Measurements from ENCODE around the gene ALB.

The ALB gene

DNA sequence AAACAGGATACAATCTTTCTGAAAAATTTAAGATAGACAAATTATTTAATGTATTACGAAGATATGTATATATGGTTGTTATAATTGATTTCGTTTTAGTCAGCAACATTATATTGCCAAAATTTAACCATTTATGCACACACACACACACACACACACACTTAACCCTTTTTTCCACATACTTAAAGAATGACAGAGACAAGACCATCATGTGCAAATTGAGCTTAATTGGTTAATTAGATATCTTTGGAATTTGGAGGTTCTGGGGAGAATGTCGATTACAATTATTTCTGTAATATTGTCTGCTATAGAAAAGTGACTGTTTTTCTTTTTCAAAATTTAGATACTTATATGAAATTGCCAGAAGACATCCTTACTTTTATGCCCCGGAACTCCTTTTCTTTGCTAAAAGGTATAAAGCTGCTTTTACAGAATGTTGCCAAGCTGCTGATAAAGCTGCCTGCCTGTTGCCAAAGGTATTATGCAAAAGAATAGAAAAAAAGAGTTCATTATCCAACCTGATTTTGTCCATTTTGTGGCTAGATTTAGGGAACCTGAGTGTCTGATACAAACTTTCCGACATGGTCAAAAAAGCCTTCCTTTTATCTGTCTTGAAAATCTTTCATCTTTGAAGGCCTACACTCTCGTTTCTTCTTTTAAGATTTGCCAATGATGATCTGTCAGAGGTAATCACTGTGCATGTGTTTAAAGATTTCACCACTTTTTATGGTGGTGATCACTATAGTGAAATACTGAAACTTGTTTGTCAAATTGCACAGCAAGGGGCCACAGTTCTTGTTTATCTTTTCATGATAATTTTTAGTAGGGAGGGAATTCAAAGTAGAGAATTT, 5.2 kb downstream of the ALB start:
- no peak for DNase-seq

DNA sequence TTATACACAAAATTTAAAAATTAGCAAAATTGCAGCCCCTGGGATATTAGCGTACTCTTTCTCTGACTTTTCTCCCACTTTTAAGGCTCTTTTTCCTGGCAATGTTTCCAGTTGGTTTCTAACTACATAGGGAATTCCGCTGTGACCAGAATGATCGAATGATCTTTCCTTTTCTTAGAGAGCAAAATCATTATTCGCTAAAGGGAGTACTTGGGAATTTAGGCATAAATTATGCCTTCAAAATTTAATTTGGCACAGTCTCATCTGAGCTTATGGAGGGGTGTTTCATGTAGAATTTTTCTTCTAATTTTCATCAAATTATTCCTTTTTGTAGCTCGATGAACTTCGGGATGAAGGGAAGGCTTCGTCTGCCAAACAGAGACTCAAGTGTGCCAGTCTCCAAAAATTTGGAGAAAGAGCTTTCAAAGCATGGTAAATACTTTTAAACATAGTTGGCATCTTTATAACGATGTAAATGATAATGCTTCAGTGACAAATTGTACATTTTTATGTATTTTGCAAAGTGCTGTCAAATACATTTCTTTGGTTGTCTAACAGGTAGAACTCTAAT, 6.0 kb downstream of the ALB start:
- no peak for DNase-seq

DNA sequence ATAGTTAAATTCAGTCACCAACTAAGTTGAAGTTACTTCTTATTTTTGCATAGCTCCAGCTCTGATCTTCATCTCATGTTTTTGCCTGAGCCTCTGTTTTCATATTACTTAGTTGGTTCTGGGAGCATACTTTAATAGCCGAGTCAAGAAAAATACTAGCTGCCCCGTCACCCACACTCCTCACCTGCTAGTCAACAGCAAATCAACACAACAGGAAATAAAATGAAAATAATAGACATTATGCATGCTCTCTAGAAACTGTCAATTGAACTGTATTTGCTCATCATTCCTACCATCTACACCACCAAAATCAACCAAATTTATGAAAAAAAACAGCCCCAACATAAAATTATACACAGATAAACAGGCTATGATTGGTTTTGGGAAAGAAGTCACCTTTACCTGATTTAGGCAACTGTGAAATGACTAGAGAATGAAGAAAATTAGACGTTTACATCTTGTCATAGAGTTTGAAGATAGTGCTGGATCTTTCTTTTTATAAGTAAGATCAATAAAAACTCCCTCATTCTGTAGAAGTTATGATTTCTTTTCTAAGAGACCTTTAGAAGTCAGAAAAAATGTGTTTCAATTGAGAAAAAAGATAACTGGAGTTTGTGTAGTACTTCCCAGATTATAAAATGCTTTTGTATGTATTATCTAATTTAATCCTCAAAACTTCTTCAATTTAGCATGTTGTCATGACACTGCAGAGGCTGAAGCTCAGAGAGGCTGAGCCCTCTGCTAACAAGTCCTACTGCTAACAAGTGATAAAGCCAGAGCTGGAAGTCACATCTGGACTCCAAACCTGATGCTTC, 7.0 kb downstream of the ALB start:
- DNase-seq, result no peak

DNA sequence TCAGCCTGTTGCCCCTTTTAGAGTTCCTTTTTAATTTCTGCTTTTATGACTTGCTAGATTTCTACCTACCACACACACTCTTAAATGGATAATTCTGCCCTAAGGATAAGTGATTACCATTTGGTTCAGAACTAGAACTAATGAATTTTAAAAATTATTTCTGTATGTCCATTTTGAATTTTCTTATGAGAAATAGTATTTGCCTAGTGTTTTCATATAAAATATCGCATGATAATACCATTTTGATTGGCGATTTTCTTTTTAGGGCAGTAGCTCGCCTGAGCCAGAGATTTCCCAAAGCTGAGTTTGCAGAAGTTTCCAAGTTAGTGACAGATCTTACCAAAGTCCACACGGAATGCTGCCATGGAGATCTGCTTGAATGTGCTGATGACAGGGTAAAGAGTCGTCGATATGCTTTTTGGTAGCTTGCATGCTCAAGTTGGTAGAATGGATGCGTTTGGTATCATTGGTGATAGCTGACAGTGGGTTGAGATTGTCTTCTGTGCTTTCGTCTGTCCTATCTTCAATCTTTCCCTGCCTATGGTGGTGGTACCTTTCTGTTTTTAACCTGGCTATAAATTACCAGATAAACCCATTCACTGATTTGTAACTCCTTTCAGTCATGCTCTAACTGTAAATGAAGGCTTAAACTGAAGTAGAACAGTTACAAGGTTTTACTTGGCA, 7.8 kb downstream of the ALB start:
- DNase-seq, result no peak

DNA sequence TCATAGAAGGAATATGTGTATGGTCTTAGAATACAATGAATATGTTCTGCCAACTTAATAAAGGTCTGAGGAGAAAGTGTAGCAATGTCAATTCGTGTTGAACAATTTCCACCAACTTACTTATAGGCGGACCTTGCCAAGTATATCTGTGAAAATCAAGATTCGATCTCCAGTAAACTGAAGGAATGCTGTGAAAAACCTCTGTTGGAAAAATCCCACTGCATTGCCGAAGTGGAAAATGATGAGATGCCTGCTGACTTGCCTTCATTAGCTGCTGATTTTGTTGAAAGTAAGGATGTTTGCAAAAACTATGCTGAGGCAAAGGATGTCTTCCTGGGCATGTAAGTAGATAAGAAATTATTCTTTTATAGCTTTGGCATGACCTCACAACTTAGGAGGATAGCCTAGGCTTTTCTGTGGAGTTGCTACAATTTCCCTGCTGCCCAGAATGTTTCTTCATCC, 9.2 kb downstream of the ALB start:
- no peak for DNase-seq

DNA sequence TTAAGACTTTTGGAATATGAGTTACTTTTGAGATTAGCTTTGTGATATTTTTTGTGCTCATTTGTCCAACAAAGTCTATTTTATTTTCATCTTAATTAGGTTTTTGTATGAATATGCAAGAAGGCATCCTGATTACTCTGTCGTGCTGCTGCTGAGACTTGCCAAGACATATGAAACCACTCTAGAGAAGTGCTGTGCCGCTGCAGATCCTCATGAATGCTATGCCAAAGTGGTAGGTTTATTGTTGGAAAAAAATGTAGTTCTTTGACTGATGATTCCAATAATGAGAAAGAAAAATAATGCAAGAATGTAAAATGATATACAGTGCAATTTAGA, 10.8 kb downstream of the ALB start:
- no peak for DNase-seq

DNA sequence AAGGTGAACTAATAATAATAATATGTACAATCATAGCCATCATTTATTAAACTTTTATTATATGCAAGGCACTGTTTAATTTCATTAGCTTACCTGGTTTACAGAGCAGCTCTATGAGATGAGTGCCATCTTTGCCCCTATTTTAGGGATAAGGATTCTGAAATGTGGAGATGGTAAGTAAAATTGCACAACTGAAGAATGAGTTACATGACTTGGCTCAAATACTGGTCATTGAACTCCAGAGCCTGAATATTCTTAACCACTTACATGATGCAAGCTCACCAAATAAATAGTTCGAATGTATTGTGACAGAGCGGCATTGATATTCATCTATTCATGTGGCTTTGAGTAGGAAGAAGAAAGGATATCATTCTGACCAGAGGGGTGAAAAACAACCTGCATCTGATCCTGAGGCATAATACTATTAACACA, 11.7 kb downstream of the ALB start:
- no peak for DNase-seq

DNA sequence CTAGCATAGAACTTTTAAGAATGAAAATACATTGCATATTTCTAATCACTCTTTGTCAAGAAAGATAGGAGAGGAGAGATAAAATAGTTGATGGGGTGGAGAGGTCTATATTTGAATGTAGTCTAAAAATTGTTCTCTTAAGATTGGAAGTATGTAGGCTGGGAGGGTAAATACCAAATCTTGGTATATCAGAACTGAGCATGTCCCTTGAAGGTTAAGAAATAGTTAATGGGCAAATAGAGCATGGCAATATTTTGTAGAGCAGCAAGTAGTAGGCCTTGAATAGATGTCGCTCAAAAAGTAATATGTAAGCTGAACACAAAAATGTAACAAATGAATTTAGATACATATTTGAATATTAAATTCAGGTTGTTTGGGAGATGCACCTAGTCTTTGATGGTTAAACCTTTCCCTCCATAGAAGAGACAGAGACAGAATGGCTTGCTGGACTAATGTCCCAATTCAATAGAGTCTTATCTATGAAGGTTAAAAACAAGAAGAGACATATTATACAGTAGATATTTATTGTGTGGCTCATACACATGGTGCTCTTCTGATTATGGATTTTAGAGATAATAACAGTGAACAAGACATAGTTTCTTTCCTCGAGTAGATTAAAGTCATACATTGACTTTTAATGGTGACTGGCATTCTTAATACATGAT, 12.5 kb downstream of the ALB start:
- DNase-seq, result no peak

DNA sequence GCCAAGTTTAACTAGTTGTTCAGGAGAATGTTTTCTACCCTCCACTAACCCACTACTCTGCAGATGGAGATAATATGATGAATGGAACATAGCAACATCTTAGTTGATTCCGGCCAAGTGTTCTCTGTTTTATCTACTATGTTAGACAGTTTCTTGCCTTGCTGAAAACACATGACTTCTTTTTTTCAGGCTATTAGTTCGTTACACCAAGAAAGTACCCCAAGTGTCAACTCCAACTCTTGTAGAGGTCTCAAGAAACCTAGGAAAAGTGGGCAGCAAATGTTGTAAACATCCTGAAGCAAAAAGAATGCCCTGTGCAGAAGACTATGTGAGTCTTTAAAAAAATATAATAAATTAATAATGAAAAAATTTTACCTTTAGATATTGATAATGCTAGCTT, 13.3 kb downstream of the ALB start:
- no peak for DNase-seq

DNA sequence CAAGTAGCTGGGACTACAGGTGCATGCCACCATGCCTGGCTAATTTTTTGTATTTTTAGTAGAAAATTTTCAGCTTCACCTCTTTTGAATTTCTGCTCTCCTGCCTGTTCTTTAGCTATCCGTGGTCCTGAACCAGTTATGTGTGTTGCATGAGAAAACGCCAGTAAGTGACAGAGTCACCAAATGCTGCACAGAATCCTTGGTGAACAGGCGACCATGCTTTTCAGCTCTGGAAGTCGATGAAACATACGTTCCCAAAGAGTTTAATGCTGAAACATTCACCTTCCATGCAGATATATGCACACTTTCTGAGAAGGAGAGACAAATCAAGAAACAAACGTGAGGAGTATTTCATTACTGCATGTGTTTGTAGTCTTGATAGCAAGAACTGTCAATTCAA, 13.9 kb downstream of the ALB start:
- DNase-seq, result no peak

DNA sequence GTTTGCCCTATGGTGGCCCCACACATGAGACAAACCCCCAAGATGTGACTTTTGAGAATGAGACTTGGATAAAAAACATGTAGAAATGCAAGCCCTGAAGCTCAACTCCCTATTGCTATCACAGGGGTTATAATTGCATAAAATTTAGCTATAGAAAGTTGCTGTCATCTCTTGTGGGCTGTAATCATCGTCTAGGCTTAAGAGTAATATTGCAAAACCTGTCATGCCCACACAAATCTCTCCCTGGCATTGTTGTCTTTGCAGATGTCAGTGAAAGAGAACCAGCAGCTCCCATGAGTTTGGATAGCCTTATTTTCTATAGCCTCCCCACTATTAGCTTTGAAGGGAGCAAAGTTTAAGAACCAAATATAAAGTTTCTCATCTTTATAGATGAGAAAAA, 14.6 kb downstream of the ALB start:
- no peak for DNase-seq

DNA sequence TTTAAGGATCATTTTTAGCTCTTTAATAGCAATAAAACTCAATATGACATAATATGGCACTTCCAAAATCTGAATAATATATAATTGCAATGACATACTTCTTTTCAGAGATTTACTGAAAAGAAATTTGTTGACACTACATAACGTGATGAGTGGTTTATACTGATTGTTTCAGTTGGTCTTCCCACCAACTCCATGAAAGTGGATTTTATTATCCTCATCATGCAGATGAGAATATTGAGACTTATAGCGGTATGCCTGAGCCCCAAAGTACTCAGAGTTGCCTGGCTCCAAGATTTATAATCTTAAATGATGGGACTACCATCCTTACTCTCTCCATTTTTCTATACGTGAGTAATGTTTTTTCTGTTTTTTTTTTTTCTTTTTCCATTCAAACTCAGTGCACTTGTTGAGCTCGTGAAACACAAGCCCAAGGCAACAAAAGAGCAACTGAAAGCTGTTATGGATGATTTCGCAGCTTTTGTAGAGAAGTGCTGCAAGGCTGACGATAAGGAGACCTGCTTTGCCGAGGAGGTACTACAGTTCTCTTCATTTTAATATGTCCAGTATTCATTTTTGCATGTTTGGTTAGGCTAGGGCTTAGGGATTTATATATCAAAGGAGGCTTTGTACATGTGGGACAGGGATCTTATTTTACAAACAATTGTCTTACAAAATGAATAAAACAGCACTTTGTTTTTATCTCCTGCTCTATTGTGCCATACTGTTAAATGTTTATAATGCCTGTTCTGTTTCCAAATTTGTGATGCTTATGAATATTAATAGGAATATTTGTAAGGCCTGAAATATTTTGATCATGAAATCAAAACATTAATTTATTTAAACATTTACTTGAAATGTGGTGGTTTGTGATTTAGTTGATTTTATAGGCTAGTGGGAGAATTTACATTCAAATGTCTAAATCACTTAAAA, 15.3 kb downstream of the ALB start:
- no peak for DNase-seq

DNA sequence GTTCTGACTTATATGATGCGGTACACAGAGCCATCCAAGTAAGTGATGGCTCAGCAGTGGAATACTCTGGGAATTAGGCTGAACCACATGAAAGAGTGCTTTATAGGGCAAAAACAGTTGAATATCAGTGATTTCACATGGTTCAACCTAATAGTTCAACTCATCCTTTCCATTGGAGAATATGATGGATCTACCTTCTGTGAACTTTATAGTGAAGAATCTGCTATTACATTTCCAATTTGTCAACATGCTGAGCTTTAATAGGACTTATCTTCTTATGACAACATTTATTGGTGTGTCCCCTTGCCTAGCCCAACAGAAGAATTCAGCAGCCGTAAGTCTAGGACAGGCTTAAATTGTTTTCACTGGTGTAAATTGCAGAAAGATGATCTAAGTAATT, 16.5 kb downstream of the ALB start:
- DNase-seq, result no peak

DNA sequence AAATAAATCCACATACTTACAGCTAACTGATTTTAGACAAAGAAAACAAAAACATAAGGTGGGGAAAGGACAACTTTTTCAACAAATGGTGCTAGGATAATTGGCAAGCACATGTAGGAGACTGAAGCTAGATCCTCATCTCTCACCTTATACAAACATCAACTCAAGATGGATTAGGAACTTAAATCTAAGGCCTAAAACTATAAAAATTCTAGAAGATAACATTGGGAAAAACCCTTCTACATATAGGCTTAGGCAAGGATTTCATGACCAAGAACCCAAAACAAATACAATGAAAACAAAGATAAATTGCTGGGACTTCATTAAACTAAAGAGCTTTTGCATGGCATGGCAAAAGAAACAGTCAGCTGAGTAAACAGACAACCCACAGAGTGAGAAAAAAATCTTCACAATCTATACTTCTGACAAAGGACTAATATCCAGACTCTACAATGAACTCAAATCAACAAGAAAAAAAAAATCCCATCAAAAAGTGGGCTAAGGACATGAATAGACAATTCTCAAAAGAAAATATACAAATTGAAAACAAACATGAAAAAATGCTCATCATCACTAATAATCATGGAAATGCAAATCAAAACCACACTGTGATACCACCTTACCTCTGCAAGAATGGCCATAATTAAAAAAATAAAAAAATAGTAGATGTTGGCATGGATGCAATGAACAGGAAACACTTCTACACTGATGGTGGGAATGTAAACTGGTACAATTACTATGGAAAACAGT, 17.8 kb downstream of the ALB start:
- DNase-seq, result no peak

DNA sequence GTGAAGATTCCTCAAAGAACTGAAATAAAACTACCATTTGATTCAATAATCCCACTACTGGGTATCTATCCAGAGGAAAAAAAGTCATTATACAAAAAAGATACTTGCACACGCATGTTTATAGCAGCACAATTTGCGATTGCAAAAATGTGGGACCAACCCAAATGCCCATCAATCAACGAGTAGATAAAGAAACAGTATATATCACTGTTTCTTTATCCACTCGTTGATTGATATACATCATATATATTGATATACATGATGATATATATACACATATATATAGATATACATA, 18.3 kb downstream of the ALB start:
- DNase-seq, result no peak

DNA sequence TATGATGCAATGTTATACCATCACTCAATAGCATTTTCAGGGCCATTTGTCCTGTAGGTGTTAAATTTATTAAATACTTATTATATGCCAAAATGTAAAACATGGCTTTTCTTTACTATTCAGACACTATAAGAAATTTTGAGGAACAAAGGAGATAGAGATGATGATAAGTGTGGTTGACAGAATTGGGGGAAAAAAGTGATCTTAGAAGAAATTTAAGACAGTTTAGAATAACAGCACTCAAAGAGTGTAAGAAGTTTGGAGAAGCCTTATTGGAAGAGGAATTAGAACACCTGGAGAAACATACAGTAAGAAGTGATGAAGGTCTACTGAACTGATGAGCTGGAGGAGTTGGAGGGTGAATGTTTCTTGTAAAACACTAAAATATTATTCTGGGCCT, 19.1 kb downstream of the ALB start:
- no peak for DNase-seq

DNA sequence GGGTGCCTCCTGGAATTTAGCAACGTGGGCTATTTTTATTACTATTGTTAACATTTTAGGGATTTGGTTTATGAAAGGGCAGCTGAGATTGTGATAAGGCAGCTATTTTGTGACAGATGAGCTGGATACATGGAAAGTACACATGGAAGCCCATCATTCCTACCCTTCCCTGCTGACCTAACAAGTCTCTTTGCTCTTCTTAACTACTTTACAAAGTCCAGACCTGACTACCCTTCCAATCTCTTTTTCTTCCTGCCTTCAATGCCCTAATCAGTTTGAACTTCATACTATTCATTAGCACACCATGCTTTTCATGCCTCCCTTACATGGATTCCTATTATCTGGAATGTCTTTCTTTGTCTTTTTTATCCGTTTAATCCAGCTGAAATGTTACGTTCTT, 22.6 kb downstream of the ALB start:
- no peak for DNase-seq

DNA sequence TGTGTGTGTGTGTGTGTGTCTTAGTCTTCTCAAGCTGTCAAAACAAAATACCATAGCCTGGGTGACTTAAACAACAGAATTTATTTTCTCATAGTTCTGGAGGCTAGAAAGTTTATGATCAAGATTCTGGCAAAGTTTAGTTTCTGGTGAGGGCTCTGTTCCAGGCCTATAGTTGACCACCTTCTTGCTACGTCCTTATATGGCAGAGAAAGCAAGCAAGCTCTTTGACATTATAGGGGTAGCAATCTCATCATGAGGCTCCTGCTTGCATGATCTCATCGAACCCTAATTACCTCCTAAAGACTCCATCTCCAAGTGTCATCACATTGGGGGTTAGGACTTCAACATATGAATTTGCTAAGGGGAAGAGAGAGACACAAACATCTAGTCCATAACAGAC, 25.0 kb downstream of the ALB start:
- DNase-seq, result no peak

DNA sequence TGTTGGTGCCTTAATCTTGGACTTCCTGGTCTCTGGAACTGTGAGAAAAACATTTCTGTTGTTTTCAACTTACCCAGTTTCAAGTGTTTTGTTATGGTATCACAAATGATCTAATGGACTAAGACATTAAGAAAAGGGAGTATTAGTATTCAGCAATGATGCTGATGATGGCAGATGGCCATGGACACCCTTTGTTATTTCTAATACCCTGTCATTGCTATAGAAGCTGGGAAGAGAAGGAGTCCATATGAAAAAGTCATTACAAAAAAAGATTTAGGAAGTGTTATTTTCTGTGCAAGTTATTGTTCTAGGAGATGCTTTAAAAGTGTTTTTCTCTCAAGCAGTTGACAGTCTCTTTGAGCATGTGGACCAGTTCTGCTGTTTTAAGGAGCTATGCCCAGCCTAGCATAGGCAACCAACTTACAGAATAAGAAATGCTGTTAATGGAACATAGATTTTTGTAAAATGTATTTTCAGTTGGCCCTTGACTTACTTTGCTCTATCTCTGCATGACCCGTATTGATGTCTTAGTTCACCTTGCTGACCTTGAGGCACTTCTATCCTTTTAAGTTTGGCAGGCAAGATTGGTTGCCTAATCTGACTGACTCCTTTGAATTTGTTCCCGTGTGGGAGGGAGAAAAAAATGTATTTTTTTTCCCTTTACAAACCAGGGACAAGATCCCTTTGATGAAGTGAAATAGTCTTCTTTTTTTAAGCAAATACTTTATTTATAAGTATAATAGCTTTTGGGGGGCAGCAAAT, 25.9 kb downstream of the ALB start:
- no peak for DNase-seq

DNA sequence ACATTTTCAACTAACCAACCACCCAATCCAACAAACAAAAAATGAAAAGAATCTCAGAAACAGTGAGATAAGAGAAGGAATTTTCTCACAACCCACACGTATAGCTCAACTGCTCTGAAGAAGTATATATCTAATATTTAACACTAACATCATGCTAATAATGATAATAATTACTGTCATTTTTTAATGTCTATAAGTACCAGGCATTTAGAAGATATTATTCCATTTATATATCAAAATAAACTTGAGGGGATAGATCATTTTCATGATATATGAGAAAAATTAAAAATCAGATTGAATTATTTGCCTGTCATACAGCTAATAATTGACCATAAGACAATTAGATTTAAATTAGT, 27.7 kb downstream of the ALB start:
- no peak for DNase-seq
